HG03565 (cell line): Measurements from ENCODE around the gene PCDHA11.
"Not testable (repeated sequence)": the region's sequence is repeated elsewhere in the genome, so short reads cannot be mapped to it uniquely, and the experiment has no call there.

Experiments used
- ATAC-seq: cut with Tn5 transposase; IDR thresholded peaks from one replicate; pipeline ENCODE4 v1.9.1; 2021; ENCODE audit warnings: mild to moderate bottlenecking, moderate library complexity; ENCODE audit not compliant: unreplicated experiment

The PCDHA11 gene

GRCh38 chr5:140868721-140869554, at the start of gene PCDHA11:
Gene PCDHA11, plus strand, starts transcription at chr5:140868957. Its CDS starts 147 bp downstream, at chr5:140869104.
- no peak for ATAC-seq

- no peak for ATAC-seq
These were observed 47.1 kb upstream of the PCDHA11 start, which contains the start of gene PCDHA5 for GRCh38 chr5:140821375-140822280. Gene PCDHA5, plus strand, starts transcription at chr5:140821613.

- ATAC-seq = no peak
These were observed 46.5 kb upstream of the PCDHA11 start for GRCh38 chr5:140822281-140822629.

GRCh38 chr5:140822969-140823368, 45.8 kb upstream of the PCDHA11 start:
- ATAC-seq = not testable (repeated sequence)

- no peak for ATAC-seq
These were observed 45.3 kb upstream of the PCDHA11 start for GRCh38 chr5:140823475-140823874.

GRCh38 chr5:140827704-140828361, 40.9 kb upstream of the PCDHA11 start, which contains the start of gene PCDHA6:
Gene PCDHA6, plus strand, starts transcription at chr5:140827960. Its CDS starts 132 bp downstream, at chr5:140828092.
- ATAC-seq = no peak

- ATAC-seq = no peak
These were observed 40.4 kb upstream of the PCDHA11 start for GRCh38 chr5:140828362-140828737.

- ATAC-seq = not testable (repeated sequence)
These were observed 39.0 kb upstream of the PCDHA11 start for GRCh38 chr5:140829511-140830501.

GRCh38 chr5:140833993-140834392, 34.8 kb upstream of the PCDHA11 start, which contains the start of gene PCDHA7:
Gene PCDHA7, plus strand, starts transcription at chr5:140834269. Its CDS starts 115 bp downstream, at chr5:140834384.
- no peak for ATAC-seq

GRCh38 chr5:140834439-140835008, 34.2 kb upstream of the PCDHA11 start:
- ATAC-seq = not testable (repeated sequence)

- ATAC-seq = no peak
These were observed 32.9 kb upstream of the PCDHA11 start for GRCh38 chr5:140835622-140836510.

GRCh38 chr5:140840978-140841962, 27.5 kb upstream of the PCDHA11 start, which contains the start of gene PCDHA8:
Gene PCDHA8, plus strand, starts transcription at chr5:140841187. Its CDS starts 135 bp downstream, at chr5:140841322.
- ATAC-seq = no peak

GRCh38 chr5:140842798-140843733, 25.7 kb upstream of the PCDHA11 start:
- no peak for ATAC-seq

- not testable (repeated sequence) for ATAC-seq
These were observed 20.3 kb upstream of the PCDHA11 start, which contains the start of gene PCDHA9 for GRCh38 chr5:140848139-140849102. Gene PCDHA9, plus strand, starts transcription at chr5:140848382. Its CDS starts 114 bp downstream, at chr5:140848496.
